Tibial nerve (tissue), 4 donors: Measurements from ENCODE around the gene SBK1.

Source experiments
- EP300 ChIP-seq, 2 donors: sonication (generic); formaldehyde crosslinking; IDR thresholded peaks; one replicate each; pipeline ENCODE4 v1.6.1; 2017; ENCODE audit warnings: antibody characterized with exemption in 2 of 2, mild to moderate bottlenecking in 1 of 2
- POLR2A ChIP-seq, 2 donors: fragments of 450-650 bp; IDR thresholded peaks; one replicate each; pipeline ENCODE4 v1.6.1; 2017; ENCODE audit warnings: antibody characterized with exemption in 2 of 2, mild to moderate bottlenecking in 2 of 2, moderate library complexity in 2 of 2
- TF ChIP-seq, protein P1 (sequence below), 5 experiments: fragments of 200-600 bp in 3 of 5; fragments of 450-650 bp in 2 of 5; sonication (generic) in 3 of 5; IDR thresholded peaks; one replicate each; pipeline ENCODE4 v1.5.1; 2016 to 2019; ENCODE audit warnings: antibody characterized with exemption in 5 of 5, mild to moderate bottlenecking in 3 of 5, moderate library complexity in 2 of 5

DNA sequence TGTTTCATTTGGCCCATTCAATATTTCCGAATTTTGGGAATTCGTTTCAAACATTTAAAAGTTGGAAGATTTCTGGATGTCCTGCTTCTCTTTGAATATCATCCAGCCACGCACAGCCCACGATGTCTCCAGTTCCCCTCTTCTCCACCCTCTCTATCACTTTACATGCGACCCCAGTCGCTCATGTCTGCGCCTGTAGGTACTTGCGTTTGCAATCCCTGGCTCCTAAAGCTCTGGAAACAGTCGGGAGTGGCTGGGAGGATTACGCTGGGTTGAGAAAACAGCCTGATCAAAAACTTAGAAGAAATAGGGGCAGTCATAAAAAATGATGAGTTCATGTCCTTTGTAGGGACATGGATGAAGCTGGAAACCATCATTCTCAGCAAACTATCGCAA lies 1.5 kb upstream of the SBK1 start:
- TF ChIP-seq, protein P1, sequence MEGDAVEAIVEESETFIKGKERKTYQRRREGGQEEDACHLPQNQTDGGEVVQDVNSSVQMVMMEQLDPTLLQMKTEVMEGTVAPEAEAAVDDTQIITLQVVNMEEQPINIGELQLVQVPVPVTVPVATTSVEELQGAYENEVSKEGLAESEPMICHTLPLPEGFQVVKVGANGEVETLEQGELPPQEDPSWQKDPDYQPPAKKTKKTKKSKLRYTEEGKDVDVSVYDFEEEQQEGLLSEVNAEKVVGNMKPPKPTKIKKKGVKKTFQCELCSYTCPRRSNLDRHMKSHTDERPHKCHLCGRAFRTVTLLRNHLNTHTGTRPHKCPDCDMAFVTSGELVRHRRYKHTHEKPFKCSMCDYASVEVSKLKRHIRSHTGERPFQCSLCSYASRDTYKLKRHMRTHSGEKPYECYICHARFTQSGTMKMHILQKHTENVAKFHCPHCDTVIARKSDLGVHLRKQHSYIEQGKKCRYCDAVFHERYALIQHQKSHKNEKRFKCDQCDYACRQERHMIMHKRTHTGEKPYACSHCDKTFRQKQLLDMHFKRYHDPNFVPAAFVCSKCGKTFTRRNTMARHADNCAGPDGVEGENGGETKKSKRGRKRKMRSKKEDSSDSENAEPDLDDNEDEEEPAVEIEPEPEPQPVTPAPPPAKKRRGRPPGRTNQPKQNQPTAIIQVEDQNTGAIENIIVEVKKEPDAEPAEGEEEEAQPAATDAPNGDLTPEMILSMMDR (IDR thresholded peaks at IDR 0.05): no peak
- no peak for TF ChIP-seq POLR2A (IDR thresholded peaks at IDR 0.05)
- TF ChIP-seq EP300 (IDR thresholded peaks at IDR 0.05): no peak
